Inflammatory macrophage treated with lipopolysaccharide for 4 hours (primary cell): Measurements from ENCODE around the gene NR1D1.

Experiments used
- DNase-seq: peaks from one replicate; pipeline ENCODE4 v3.0.0-alpha.2; 2020

NR1D1 gene

GRCh38 chr17:40075201-40075941 is 25.0 kb downstream of the NR1D1 start:
- DNase-seq: peak; percentile 63

GRCh38 chr17:40074871-40075200 is 25.6 kb downstream of the NR1D1 start:
- DNase-seq: no peak

GRCh38 chr17:40074175-40074512 is 26.2 kb downstream of the NR1D1 start:
- DNase-seq: no peak

GRCh38 chr17:40073454-40074174 is 26.8 kb downstream of the NR1D1 start:
- no peak for DNase-seq

- no peak for DNase-seq
Observed at GRCh38 chr17:40072735-40073346, 27.5 kb downstream of the NR1D1 start.

GRCh38 chr17:40072040-40072734 is 28.2 kb downstream of the NR1D1 start:
- no peak for DNase-seq

- DNase-seq: no peak
Observed at GRCh38 chr17:40071313-40072039, 28.9 kb downstream of the NR1D1 start.

GRCh38 chr17:40070709-40071312 is 29.6 kb downstream of the NR1D1 start:
- no peak for DNase-seq

GRCh38 chr17:40069751-40070708 is 30.4 kb downstream of the NR1D1 start:
- no peak for DNase-seq

GRCh38 chr17:40068917-40069750 is 31.3 kb downstream of the NR1D1 start:
- DNase-seq: peak; percentile 54

GRCh38 chr17:40068584-40068916 is 31.8 kb downstream of the NR1D1 start:
- no peak for DNase-seq

GRCh38 chr17:40068129-40068581 is 32.2 kb downstream of the NR1D1 start:
- DNase-seq: no peak

GRCh38 chr17:40067710-40068109 is 32.7 kb downstream of the NR1D1 start:
- DNase-seq: no peak

- no peak for DNase-seq
Observed at GRCh38 chr17:40065769-40066510, 34.4 kb downstream of the NR1D1 start.

GRCh38 chr17:40064971-40065768 is 35.2 kb downstream of the NR1D1 start:
- DNase-seq: no peak

- DNase-seq: peak; percentile 96
Observed at GRCh38 chr17:40063901-40064531, 36.4 kb downstream of the NR1D1 start.

- DNase-seq: peak; percentile 81
Observed at GRCh38 chr17:40063187-40063771, 37.1 kb downstream of the NR1D1 start.
